ENCODE results near the gene PANK4.
A peak's percentile ranks its signal among the peaks of the same experiment; 100 is the strongest.

Gene PANK4

DNA sequence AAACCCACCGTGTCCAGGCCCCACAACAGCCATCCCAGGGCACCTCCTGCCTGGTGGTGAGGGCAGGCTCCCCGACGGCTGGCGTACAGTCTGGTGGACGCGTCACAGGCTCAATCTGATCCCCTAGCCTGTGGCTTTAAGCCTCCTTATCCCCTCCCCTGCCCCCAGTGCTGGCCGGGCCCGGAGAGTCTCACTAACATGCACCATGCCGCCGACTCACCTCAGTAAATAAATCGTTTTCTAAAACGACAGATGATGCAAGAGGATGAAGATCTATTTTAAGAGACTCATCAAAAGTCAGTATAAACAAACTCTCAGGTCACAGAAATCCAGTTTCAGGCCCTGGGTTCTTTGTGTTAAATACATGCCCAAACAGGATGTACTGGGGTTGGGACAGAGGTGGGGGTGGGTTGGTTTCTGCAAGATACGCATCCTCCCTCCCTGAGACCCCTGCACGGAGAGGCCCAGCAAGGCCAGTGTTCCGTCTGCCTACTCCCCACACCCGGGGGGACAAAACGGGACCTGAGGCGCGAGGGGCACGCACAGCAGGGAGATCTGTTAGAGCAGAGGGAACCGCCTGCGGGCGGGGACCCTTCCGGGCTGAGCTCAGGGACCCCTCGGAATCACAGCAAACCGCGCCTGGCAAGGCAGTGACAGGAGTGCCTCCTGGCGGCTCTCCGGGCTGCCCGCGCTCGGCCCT, 3.1 kb downstream of the PANK4 start:
- H3K4me3 ChIP-seq (ENCODE audit: severe bottlenecking), result no peak overlapping the region
- no peaks in the 10 kb centered on the region for H3K27me3 ChIP-seq (ENCODE audit: insufficient read depth, poor library complexity, severe bottlenecking)
- no peak for TF ChIP-seq CTCF (IDR thresholded peaks at IDR 0.05; ENCODE audit: poor library complexity, severe bottlenecking)
- H3K27ac ChIP-seq (ENCODE audit: poor library complexity, severe bottlenecking), result peak overlapping the region; percentile 39
- H3K9me3 ChIP-seq (ENCODE audit: severe bottlenecking), result no peaks in the 10 kb centered on the region
- ATAC-seq (ENCODE audit: low read depth), result no peak
- no peak for DNase-seq (ENCODE audit: low spot score)
- peaks cover 21% of the 10 kb centered on the region for H3K4me1 ChIP-seq (ENCODE audit: insufficient read depth, poor library complexity, severe bottlenecking)
- H3K36me3 ChIP-seq (ENCODE audit: low read depth), result peaks cover 28% of the 10 kb centered on the region

- Histone ChIP-seq H3K4me1 (ENCODE audit: insufficient read depth, poor library complexity, severe bottlenecking) (peaks cover 21% of the 10 kb centered on the region), H3K36me3 (ENCODE audit: low read depth) (peaks cover 39% of the 10 kb centered on the region), H3K9me3 (ENCODE audit: severe bottlenecking) (no peaks in the 10 kb centered on the region), H3K27ac (ENCODE audit: poor library complexity, severe bottlenecking) (no peak overlapping the region), H3K27me3 (ENCODE audit: insufficient read depth, poor library complexity, severe bottlenecking) (no peaks in the 10 kb centered on the region), H3K4me3 (ENCODE audit: severe bottlenecking) (no peak overlapping the region)
- no peak for ATAC-seq (ENCODE audit: low read depth)
- no peak for DNase-seq (ENCODE audit: low spot score)
- TF ChIP-seq CTCF (IDR thresholded peaks at IDR 0.05; ENCODE audit: poor library complexity, severe bottlenecking), result no peak
These were observed 4.2 kb downstream of the PANK4 start for GRCh38 chr1:2522230-2522629.

DNA sequence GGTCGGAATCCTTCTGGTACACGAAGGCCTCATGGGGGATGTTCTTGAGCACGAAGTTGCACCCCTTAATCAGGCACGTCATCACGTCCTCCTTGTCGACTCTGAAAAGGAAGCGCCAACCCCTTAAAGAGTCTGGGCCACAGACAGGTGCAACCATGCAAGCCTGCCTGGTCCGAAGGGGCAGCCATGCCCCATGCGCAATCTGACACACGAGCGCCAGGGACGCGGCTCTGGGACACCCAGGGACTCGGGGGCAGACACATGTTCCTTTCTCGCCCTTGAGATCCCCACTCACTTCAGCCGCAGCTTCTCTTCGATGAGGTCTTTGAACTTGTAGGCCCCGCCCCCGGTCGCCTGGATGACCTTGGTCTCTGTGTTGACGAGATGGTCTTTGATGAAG, 5.6 kb downstream of the PANK4 start:
- Histone ChIP-seq H3K27me3 (ENCODE audit: insufficient read depth, poor library complexity, severe bottlenecking) (no peaks in the 10 kb centered on the region), H3K4me1 (ENCODE audit: insufficient read depth, poor library complexity, severe bottlenecking) (peaks cover 21% of the 10 kb centered on the region), H3K36me3 (ENCODE audit: low read depth) (peaks cover 47% of the 10 kb centered on the region), H3K9me3 (ENCODE audit: severe bottlenecking) (no peaks in the 10 kb centered on the region), H3K4me3 (ENCODE audit: severe bottlenecking) (no peak overlapping the region), H3K27ac (ENCODE audit: poor library complexity, severe bottlenecking) (no peak overlapping the region)
- no peak for TF ChIP-seq CTCF (IDR thresholded peaks at IDR 0.05; ENCODE audit: poor library complexity, severe bottlenecking)
- ATAC-seq (ENCODE audit: low read depth) (no peak), DNase-seq (ENCODE audit: low spot score) (no peak)

DNA sequence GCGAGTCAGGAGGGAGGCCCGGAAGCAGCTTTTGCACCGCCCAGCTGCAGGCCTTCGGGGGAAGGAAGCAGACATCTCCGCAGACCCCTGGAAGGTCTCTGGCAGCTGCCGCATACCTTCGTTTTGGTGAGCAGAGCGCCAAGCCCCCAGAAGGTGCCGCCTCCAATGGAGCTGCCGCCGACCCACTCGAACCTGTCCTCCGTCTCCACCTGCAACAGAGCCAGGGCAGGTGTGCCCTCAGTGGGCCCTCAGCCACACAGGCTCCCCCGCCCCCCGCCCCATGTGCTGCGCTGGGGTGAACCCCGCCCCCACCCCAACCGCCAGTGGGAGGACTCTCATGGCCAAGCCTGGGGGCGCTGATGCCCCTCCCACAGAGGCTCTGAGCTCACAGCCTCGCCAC, 6.2 kb downstream of the PANK4 start:
- no peak for ATAC-seq (ENCODE audit: low read depth)
- H3K4me1 ChIP-seq (ENCODE audit: insufficient read depth, poor library complexity, severe bottlenecking), result peaks cover 19% of the 10 kb centered on the region
- H3K9me3 ChIP-seq (ENCODE audit: severe bottlenecking), result no peaks in the 10 kb centered on the region

More for the DNA sequence above, 6.2 kb downstream of the PANK4 start:
- TF ChIP-seq CTCF (IDR thresholded peaks at IDR 0.05; ENCODE audit: poor library complexity, severe bottlenecking), result no peak
- peaks cover 50% of the 10 kb centered on the region for H3K36me3 ChIP-seq (ENCODE audit: low read depth)
- no peak overlapping the region for H3K4me3 ChIP-seq (ENCODE audit: severe bottlenecking)
- DNase-seq (ENCODE audit: low spot score), result no peak
- no peaks in the 10 kb centered on the region for H3K27me3 ChIP-seq (ENCODE audit: insufficient read depth, poor library complexity, severe bottlenecking)
- no peak overlapping the region for H3K27ac ChIP-seq (ENCODE audit: poor library complexity, severe bottlenecking)

All from RWPE2 (cell line).